Measurements from ENCODE around the gene MAGI2. TPM values are rescaled to one million over a fixed set of nuclear protein-coding genes. Genes with fewer than 3 reads are reported as not detected.

Gene MAGI2
- total and polyA plus RNA-seq, 2 of the 13 experiments (the other 11 are each of a cell fraction or from before 2014, with no cell fraction given) = 1.5 to 3.8 TPM

- no peak for TF ChIP-seq PHF8 (CRISPR knock-in tag; IDR thresholded peaks at IDR 0.05)
- TF ChIP-seq ZNF652 (CRISPR knock-in tag; IDR thresholded peaks at IDR 0.05; ENCODE audit: borderline replicate concordance, low read depth) = no peak
- no peak for TF ChIP-seq ZNF616 (CRISPR knock-in tag; IDR thresholded peaks at IDR 0.05; ENCODE audit: low read depth)
- TF ChIP-seq ZNF709 (CRISPR knock-in tag; IDR thresholded peaks at IDR 0.05) = no peak
Observed at GRCh38 chr7:78165854-78166253, 1287.6 kb downstream of the MAGI2 start (continued).

GRCh38 chr7:78165454-78165853 lies 1288.0 kb downstream of the MAGI2 start:
- Histone ChIP-seq H3K9me3 (ENCODE audit: low read length) (no peaks in the 10 kb centered on the region), H2AFZ (ENCODE audit: low read length) (no peak overlapping the region), H3K4me1 (ENCODE audit: insufficient read depth, low read length) (no peaks in the 10 kb centered on the region), H3K36me3 (replicated peaks in 1 of 2; ENCODE audit: control insufficient read depth in 1 of 2, insufficient read depth in 2 of 2, low read length in 2 of 2) (no peaks in the 10 kb centered on the region), H3K4me2 (ENCODE audit: low read depth, low read length) (no peak overlapping the region), H3K27ac (ENCODE audit: extremely low read length, insufficient read depth, low read length) (no peak overlapping the region), H3K79me2 (ENCODE audit: insufficient read depth, low read length) (no peaks in the 10 kb centered on the region), H4K20me1 (ENCODE audit: insufficient read depth, low read length) (no peaks in the 10 kb centered on the region), H3K9ac (ENCODE audit: insufficient read depth, low read depth, low read length) (no peak overlapping the region), H3K27me3 (ENCODE audit: control insufficient read depth in 1 of 2, insufficient read depth in 2 of 2, low read length in 2 of 2) (no peaks in the 10 kb centered on the region), H3K4me3 (replicated peaks in 1 of 3; ENCODE audit: insufficient read depth in 1 of 3, low read depth in 2 of 3, low read length in 3 of 3) (no peak overlapping the region)
- no TSS peak for BruUV-seq (replicated peaks)
- DNase-seq (ENCODE audit: low spot score) (no peak), FAIRE-seq (no peak), ATAC-seq (no peak)
- CTCF ChIA-PET (ENCODE audit: low intra/inter-chr PET ratio, low total read pairs) = no interaction called here
- in situ Hi-C loops (cut with HindIII; ENCODE audit: extremely low pct_ligation_motif_present, low pct_unique_long_range_greater_than_20kb) (no loop called here), intact Hi-C loops (cut with micrococcal nuclease; ENCODE audit: unreplicated experiment) (no loop called here)
- TF ChIP-seq NFE2L1 (CRISPR knock-in tag; IDR thresholded peaks at IDR 0.05; ENCODE audit: borderline replicate concordance) (no peak), MAFK (conservative IDR thresholded peaks at IDR 0.05 in 1 of 2, IDR thresholded peaks at IDR 0.05 in 1 of 2; ENCODE audit: low read length in 2 of 2) (no peak), IRX3 (CRISPR knock-in tag; IDR thresholded peaks at IDR 0.05; ENCODE audit: borderline replicate concordance, low read depth) (no peak), RNF219 (CRISPR knock-in tag; IDR thresholded peaks at IDR 0.05) (no peak), ZNF768 (CRISPR knock-in tag; IDR thresholded peaks at IDR 0.05) (no peak), YEATS2 (CRISPR knock-in tag; IDR thresholded peaks at IDR 0.05; ENCODE audit: borderline replicate concordance) (no peak), FOXO4 (CRISPR knock-in tag; conservative IDR thresholded peaks at IDR 0.05) (no peak), ZBTB14 (CRISPR knock-in tag; IDR thresholded peaks at IDR 0.05) (no peak), ESRRA (CRISPR knock-in tag; IDR thresholded peaks at IDR 0.05; ENCODE audit: low read depth) (no peak), ZMYM2 (CRISPR knock-in tag; IDR thresholded peaks at IDR 0.05) (no peak), ZNF17 (CRISPR knock-in tag; IDR thresholded peaks at IDR 0.05) (no peak), PBX2 (CRISPR knock-in tag; IDR thresholded peaks at IDR 0.05) (no peak)
- POLR2A ChIA-PET = no interaction called here
- WGBS (ENCODE audit: low lambda C conversion rate) = 32% methylated on average over 5 of the region's 5 CpGs
